ENCODE measurements around the gene LRRC32. TPM values are rescaled to one million over a fixed set of nuclear protein-coding genes. Genes with fewer than 3 reads are reported as not detected.

Gene LRRC32
- total and polyA plus RNA-seq, 9 of the 15 experiments (the other 6 are each of a cell fraction or from before 2014, with no cell fraction given), result 0.10 to 0.50 (median 0.19) TPM; not detected in 5

DNA sequence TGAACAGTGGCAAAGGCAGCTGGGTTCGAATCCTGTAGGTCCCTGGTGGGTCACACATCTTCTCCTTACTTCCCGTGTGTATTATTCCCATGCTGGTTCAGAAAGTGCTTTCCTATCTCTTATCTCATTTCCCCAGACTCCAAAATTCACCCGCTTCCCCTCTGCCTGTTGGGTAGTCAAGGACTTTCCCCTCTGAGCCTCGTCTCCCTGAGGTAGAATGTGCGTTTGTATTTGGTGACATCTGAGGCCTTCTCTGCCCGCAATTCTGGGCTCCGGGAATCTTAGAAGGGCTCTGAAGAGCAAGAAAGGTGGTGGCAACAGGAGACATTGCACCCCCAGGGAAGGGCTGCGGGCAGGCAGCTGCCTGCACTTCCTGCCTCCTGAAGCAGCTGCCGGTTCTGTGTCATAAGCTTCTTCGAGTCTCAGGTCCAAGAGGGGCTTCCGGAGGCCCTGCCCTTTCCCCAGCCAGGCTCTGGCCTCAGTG, 5.9 kb downstream of the LRRC32 start (continued):
- TF ChIP-seq, protein P1, sequence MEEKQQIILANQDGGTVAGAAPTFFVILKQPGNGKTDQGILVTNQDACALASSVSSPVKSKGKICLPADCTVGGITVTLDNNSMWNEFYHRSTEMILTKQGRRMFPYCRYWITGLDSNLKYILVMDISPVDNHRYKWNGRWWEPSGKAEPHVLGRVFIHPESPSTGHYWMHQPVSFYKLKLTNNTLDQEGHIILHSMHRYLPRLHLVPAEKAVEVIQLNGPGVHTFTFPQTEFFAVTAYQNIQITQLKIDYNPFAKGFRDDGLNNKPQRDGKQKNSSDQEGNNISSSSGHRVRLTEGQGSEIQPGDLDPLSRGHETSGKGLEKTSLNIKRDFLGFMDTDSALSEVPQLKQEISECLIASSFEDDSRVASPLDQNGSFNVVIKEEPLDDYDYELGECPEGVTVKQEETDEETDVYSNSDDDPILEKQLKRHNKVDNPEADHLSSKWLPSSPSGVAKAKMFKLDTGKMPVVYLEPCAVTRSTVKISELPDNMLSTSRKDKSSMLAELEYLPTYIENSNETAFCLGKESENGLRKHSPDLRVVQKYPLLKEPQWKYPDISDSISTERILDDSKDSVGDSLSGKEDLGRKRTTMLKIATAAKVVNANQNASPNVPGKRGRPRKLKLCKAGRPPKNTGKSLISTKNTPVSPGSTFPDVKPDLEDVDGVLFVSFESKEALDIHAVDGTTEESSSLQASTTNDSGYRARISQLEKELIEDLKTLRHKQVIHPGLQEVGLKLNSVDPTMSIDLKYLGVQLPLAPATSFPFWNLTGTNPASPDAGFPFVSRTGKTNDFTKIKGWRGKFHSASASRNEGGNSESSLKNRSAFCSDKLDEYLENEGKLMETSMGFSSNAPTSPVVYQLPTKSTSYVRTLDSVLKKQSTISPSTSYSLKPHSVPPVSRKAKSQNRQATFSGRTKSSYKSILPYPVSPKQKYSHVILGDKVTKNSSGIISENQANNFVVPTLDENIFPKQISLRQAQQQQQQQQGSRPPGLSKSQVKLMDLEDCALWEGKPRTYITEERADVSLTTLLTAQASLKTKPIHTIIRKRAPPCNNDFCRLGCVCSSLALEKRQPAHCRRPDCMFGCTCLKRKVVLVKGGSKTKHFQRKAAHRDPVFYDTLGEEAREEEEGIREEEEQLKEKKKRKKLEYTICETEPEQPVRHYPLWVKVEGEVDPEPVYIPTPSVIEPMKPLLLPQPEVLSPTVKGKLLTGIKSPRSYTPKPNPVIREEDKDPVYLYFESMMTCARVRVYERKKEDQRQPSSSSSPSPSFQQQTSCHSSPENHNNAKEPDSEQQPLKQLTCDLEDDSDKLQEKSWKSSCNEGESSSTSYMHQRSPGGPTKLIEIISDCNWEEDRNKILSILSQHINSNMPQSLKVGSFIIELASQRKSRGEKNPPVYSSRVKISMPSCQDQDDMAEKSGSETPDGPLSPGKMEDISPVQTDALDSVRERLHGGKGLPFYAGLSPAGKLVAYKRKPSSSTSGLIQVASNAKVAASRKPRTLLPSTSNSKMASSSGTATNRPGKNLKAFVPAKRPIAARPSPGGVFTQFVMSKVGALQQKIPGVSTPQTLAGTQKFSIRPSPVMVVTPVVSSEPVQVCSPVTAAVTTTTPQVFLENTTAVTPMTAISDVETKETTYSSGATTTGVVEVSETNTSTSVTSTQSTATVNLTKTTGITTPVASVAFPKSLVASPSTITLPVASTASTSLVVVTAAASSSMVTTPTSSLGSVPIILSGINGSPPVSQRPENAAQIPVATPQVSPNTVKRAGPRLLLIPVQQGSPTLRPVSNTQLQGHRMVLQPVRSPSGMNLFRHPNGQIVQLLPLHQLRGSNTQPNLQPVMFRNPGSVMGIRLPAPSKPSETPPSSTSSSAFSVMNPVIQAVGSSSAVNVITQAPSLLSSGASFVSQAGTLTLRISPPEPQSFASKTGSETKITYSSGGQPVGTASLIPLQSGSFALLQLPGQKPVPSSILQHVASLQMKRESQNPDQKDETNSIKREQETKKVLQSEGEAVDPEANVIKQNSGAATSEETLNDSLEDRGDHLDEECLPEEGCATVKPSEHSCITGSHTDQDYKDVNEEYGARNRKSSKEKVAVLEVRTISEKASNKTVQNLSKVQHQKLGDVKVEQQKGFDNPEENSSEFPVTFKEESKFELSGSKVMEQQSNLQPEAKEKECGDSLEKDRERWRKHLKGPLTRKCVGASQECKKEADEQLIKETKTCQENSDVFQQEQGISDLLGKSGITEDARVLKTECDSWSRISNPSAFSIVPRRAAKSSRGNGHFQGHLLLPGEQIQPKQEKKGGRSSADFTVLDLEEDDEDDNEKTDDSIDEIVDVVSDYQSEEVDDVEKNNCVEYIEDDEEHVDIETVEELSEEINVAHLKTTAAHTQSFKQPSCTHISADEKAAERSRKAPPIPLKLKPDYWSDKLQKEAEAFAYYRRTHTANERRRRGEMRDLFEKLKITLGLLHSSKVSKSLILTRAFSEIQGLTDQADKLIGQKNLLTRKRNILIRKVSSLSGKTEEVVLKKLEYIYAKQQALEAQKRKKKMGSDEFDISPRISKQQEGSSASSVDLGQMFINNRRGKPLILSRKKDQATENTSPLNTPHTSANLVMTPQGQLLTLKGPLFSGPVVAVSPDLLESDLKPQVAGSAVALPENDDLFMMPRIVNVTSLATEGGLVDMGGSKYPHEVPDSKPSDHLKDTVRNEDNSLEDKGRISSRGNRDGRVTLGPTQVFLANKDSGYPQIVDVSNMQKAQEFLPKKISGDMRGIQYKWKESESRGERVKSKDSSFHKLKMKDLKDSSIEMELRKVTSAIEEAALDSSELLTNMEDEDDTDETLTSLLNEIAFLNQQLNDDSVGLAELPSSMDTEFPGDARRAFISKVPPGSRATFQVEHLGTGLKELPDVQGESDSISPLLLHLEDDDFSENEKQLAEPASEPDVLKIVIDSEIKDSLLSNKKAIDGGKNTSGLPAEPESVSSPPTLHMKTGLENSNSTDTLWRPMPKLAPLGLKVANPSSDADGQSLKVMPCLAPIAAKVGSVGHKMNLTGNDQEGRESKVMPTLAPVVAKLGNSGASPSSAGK (IDR thresholded peaks at IDR 0.05), result peak; percentile 64
- no peak for TF ChIP-seq PHB (CRISPR knock-in tag; IDR thresholded peaks at IDR 0.05)
- no peak for TF ChIP-seq MEIS2 (IDR thresholded peaks at IDR 0.05; ENCODE audit: partially characterized antibody)
- no peak for TF ChIP-seq ZNF77 (CRISPR knock-in tag; IDR thresholded peaks at IDR 0.05)
- TF ChIP-seq, protein P2, sequence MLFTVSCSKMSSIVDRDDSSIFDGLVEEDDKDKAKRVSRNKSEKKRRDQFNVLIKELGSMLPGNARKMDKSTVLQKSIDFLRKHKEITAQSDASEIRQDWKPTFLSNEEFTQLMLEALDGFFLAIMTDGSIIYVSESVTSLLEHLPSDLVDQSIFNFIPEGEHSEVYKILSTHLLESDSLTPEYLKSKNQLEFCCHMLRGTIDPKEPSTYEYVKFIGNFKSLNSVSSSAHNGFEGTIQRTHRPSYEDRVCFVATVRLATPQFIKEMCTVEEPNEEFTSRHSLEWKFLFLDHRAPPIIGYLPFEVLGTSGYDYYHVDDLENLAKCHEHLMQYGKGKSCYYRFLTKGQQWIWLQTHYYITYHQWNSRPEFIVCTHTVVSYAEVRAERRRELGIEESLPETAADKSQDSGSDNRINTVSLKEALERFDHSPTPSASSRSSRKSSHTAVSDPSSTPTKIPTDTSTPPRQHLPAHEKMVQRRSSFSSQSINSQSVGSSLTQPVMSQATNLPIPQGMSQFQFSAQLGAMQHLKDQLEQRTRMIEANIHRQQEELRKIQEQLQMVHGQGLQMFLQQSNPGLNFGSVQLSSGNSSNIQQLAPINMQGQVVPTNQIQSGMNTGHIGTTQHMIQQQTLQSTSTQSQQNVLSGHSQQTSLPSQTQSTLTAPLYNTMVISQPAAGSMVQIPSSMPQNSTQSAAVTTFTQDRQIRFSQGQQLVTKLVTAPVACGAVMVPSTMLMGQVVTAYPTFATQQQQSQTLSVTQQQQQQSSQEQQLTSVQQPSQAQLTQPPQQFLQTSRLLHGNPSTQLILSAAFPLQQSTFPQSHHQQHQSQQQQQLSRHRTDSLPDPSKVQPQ (CRISPR knock-in tag; IDR thresholded peaks at IDR 0.05; ENCODE audit: borderline replicate concordance), result no peak
- TF ChIP-seq DPF2 (IDR thresholded peaks at IDR 0.05), result peak; percentile 42; the same call in 1 of the 2 replicates
